ENCODE data around the gene TMEM87B.
"Not testable (repeated sequence)": the region's sequence is repeated elsewhere in the genome, so short reads cannot be mapped to it uniquely, and the experiment has no call there.

TMEM87B gene

GRCh38 chr2:112136096-112136495 is 81.0 kb downstream of the TMEM87B start:
- DNase-seq, result no peak

- no peak for DNase-seq
Measured at GRCh38 chr2:112137516-112138158, 82.6 kb downstream of the TMEM87B start.

GRCh38 chr2:112138159-112139032 is 83.3 kb downstream of the TMEM87B start, which contains the start of gene FBLN7:
Gene FBLN7, plus strand, starts transcription at chr2:112138385. Its CDS starts 271 bp downstream, at chr2:112138656.
- no peak for DNase-seq

GRCh38 chr2:112139033-112139614 is 84.1 kb downstream of the TMEM87B start:
- not testable (repeated sequence) for DNase-seq

- not testable (repeated sequence) for DNase-seq
Measured at GRCh38 chr2:112139661-112140204, 84.7 kb downstream of the TMEM87B start.

GRCh38 chr2:112140205-112140802 is 85.2 kb downstream of the TMEM87B start:
- no peak for DNase-seq

- DNase-seq, result no peak
Measured at GRCh38 chr2:112140899-112141625, 86.0 kb downstream of the TMEM87B start.

GRCh38 chr2:112141626-112142007 is 86.5 kb downstream of the TMEM87B start:
- DNase-seq, result no peak

GRCh38 chr2:112142525-112143078 is 87.5 kb downstream of the TMEM87B start:
- DNase-seq, result no peak

GRCh38 chr2:112143150-112143549 is 88.1 kb downstream of the TMEM87B start:
- DNase-seq, result no peak

- DNase-seq, result no peak
Measured at GRCh38 chr2:112144966-112145365, 89.9 kb downstream of the TMEM87B start.

GRCh38 chr2:112147382-112148168 is 92.5 kb downstream of the TMEM87B start:
- no peak for DNase-seq

- DNase-seq, result no peak
Measured at GRCh38 chr2:112148477-112148876, 93.4 kb downstream of the TMEM87B start.

GRCh38 chr2:112149194-112149593 is 94.1 kb downstream of the TMEM87B start:
- no peak for DNase-seq

- DNase-seq, result no peak
Measured at GRCh38 chr2:112149866-112150435, 94.9 kb downstream of the TMEM87B start.

GRCh38 chr2:112150447-112150846 is 95.4 kb downstream of the TMEM87B start:
- no peak for DNase-seq

GRCh38 chr2:112150851-112151250 is 95.8 kb downstream of the TMEM87B start:
- no peak for DNase-seq

- no peak for DNase-seq
Measured at GRCh38 chr2:112151271-112151670, 96.2 kb downstream of the TMEM87B start.

- no peak for DNase-seq
Measured at GRCh38 chr2:112151701-112152440, 96.8 kb downstream of the TMEM87B start.
